ENCODE data around the gene CYRIA.

CYRIA gene

GRCh38 chr2:16654833-16655444 is 10.7 kb downstream of the CYRIA start:
- no peaks in the 10 kb centered on the region for H3K79me2 ChIP-seq (ENCODE audit: insufficient read depth, low read length)
- H2AFZ ChIP-seq (ENCODE audit: low read length) = no peak overlapping the region
- peaks cover 44% of the 10 kb centered on the region for H3K4me1 ChIP-seq (ENCODE audit: insufficient read depth, low read length, poor library complexity, severe bottlenecking)
- H4K20me1 ChIP-seq (ENCODE audit: insufficient read depth, low read length, poor library complexity, severe bottlenecking) = no peaks in the 10 kb centered on the region
- no peaks in the 10 kb centered on the region for H3K9me3 ChIP-seq (ENCODE audit: insufficient read depth, low read depth, low read length)
- H3K4me3 ChIP-seq (ENCODE audit: low read length, poor library complexity, severe bottlenecking) = no peak overlapping the region
- no peaks in the 10 kb centered on the region for H3K9me2 ChIP-seq (replicated peaks; ENCODE audit: low read depth, low read length)
- no peaks in the 10 kb centered on the region for H3K36me3 ChIP-seq (ENCODE audit: insufficient read depth, low read length)
- TF ChIP-seq EZH2phosphoT487 (IDR thresholded peaks at IDR 0.05; ENCODE audit: borderline replicate concordance) = no peak
- TF ChIP-seq CTCF (conservative IDR thresholded peaks at IDR 0.05; ENCODE audit: low read length) = no peak
- H3K9ac ChIP-seq (ENCODE audit: low read depth, low read length, poor library complexity, severe bottlenecking) = peak overlapping the region; percentile 5
- no peaks in the 10 kb centered on the region for H3F3A ChIP-seq (ENCODE audit: low read depth)
- no peaks in the 10 kb centered on the region for H3K27me3 ChIP-seq (ENCODE audit: insufficient read depth, low read length, poor library complexity, severe bottlenecking)
- H3K4me2 ChIP-seq (ENCODE audit: low read depth, low read length, poor library complexity, severe bottlenecking) = no peak overlapping the region

- Histone ChIP-seq H3K9me3 (ENCODE audit: insufficient read depth, low read depth, low read length) (no peaks in the 10 kb centered on the region), H4K20me1 (ENCODE audit: insufficient read depth, low read length, poor library complexity, severe bottlenecking) (no peaks in the 10 kb centered on the region), H2AFZ (ENCODE audit: low read length) (no peak overlapping the region), H3K79me2 (ENCODE audit: insufficient read depth, low read length) (no peaks in the 10 kb centered on the region), H3K27me3 (ENCODE audit: insufficient read depth, low read length, poor library complexity, severe bottlenecking) (no peaks in the 10 kb centered on the region), H3K36me3 (ENCODE audit: insufficient read depth, low read length) (no peaks in the 10 kb centered on the region), H3K4me2 (ENCODE audit: low read depth, low read length, poor library complexity, severe bottlenecking) (no peak overlapping the region), H3K9me2 (replicated peaks; ENCODE audit: low read depth, low read length) (no peaks in the 10 kb centered on the region), H3K4me1 (ENCODE audit: insufficient read depth, low read length, poor library complexity, severe bottlenecking) (peaks cover 43% of the 10 kb centered on the region), H3F3A (ENCODE audit: low read depth) (no peaks in the 10 kb centered on the region), H3K4me3 (ENCODE audit: low read length, poor library complexity, severe bottlenecking) (no peak overlapping the region), H3K9ac (ENCODE audit: low read depth, low read length, poor library complexity, severe bottlenecking) (peak overlapping the region; percentile 10)
- TF ChIP-seq CTCF (conservative IDR thresholded peaks at IDR 0.05; ENCODE audit: low read length) (no peak), EZH2phosphoT487 (IDR thresholded peaks at IDR 0.05; ENCODE audit: borderline replicate concordance) (no peak)
Measured at GRCh38 chr2:16653799-16654198, 11.8 kb downstream of the CYRIA start.

- Histone ChIP-seq H3K9ac (ENCODE audit: low read depth, low read length, poor library complexity, severe bottlenecking) (peak overlapping the region; percentile 10), H3K4me3 (ENCODE audit: low read length, poor library complexity, severe bottlenecking) (no peak overlapping the region), H2AFZ (ENCODE audit: low read length) (no peak overlapping the region), H3K9me2 (replicated peaks; ENCODE audit: low read depth, low read length) (no peaks in the 10 kb centered on the region), H4K20me1 (ENCODE audit: insufficient read depth, low read length, poor library complexity, severe bottlenecking) (no peaks in the 10 kb centered on the region), H3K27me3 (ENCODE audit: insufficient read depth, low read length, poor library complexity, severe bottlenecking) (no peaks in the 10 kb centered on the region), H3K9me3 (ENCODE audit: insufficient read depth, low read depth, low read length) (no peaks in the 10 kb centered on the region), H3K4me1 (ENCODE audit: insufficient read depth, low read length, poor library complexity, severe bottlenecking) (peaks cover 35% of the 10 kb centered on the region), H3F3A (ENCODE audit: low read depth) (no peaks in the 10 kb centered on the region), H3K4me2 (ENCODE audit: low read depth, low read length, poor library complexity, severe bottlenecking) (no peak overlapping the region), H3K36me3 (ENCODE audit: insufficient read depth, low read length) (no peaks in the 10 kb centered on the region), H3K79me2 (ENCODE audit: insufficient read depth, low read length) (no peaks in the 10 kb centered on the region)
- TF ChIP-seq EZH2phosphoT487 (IDR thresholded peaks at IDR 0.05; ENCODE audit: borderline replicate concordance) (no peak), CTCF (conservative IDR thresholded peaks at IDR 0.05; ENCODE audit: low read length) (no peak)
Measured at GRCh38 chr2:16653083-16653375, 12.6 kb downstream of the CYRIA start.

Data from Loucy (cell line).